NCI-H345 treated with DMSO at 0.1 percent for 48 hours (cell line): ENCODE measurements around the gene PLEKHA7.
A peak's percentile ranks its signal among the peaks of the same experiment; 100 is the strongest.

Experiments
- DNase-seq: peaks from one replicate; lab custom pipeline; 2025; ENCODE audit not compliant: unreplicated experiment; lab: John Stamatoyannopoulos, UW

The PLEKHA7 gene

DNA sequence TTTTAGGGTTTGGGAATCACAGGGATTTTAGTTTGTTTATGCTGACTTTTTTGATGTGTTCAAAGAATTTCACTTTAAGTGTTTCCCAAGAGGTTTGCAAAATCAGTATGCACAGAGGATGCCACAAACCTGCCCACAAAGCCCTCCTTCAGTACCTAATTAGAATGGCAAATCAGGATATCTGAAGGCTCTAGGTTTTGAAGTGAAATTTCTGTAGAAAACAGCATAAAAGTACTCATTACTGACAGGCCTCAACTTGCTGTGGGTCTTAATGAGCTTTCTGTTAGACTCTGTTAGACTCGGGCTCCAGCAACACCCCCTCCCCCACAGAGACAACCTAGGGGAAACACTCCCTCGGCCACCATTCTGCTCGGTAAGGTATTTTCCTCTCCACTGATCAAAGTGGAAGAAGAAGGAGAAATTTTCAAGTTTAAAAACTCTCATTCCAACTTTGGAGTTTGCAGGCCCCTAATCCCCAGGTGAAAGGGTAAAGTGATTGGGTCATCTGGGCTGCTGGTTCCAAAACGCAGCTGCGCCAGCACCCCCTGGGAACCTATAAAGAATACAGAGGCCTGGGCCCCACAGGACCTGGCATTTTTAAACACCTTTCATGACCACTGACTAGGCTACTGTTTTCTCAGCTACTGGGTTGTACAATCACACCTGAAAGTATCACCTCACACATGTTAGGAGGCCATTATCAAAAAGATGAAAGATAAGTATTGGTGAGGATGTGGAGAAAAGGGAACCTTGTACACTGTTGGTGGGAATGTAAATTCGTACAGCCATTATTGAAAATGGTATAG lies 67.5 kb downstream of the PLEKHA7 start:
- no peak for DNase-seq

DNA sequence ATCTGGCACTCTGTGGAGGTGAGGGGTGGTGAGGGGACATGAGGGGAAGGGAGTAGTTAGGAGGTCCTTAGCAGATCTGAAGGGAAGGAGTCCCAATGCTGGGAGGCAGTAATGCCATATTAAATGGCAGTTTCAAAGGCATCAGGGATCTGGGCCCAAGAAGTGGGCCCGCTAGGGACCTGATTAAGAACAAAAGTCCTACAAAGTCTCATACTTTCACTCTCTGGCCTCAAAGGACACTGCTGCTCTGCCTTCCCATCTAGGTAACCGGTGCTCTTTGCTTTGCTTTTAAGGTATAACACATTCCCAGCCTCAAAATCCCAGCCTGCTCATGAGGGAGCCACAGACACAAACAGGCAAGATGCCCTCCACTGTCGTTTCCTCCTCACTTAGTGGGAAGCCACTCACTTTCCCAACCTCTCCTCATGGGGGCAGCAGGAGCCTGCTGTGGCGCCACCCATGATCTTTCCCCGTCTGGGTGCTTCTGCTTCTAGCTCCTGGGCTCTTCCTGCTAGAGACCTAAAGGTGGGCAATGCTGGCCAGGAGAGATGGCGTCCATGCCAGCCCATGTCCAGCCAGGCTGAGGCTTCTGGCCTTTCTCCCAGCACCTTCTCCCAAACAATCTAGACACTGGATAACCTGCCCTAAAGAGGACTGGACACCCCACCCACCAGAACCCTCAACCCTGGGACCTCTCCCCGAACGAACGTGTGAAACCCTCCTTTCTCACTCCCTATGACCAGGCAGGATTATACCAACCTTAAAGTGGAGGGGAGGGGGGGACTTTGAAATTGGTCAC lies 68.3 kb downstream of the PLEKHA7 start:
- DNase-seq: peak; percentile 36

- DNase-seq: no peak
These were observed 71.3 kb downstream of the PLEKHA7 start for GRCh38 chr11:16942911-16943310.

GRCh38 chr11:16942342-16942741 lies 71.9 kb downstream of the PLEKHA7 start:
- no peak for DNase-seq

- DNase-seq: no peak
These were observed 72.3 kb downstream of the PLEKHA7 start for GRCh38 chr11:16941935-16942334.

- no peak for DNase-seq
These were observed 76.2 kb downstream of the PLEKHA7 start for GRCh38 chr11:16938061-16938460.

GRCh38 chr11:16936643-16937042 lies 77.6 kb downstream of the PLEKHA7 start:
- no peak for DNase-seq

DNA sequence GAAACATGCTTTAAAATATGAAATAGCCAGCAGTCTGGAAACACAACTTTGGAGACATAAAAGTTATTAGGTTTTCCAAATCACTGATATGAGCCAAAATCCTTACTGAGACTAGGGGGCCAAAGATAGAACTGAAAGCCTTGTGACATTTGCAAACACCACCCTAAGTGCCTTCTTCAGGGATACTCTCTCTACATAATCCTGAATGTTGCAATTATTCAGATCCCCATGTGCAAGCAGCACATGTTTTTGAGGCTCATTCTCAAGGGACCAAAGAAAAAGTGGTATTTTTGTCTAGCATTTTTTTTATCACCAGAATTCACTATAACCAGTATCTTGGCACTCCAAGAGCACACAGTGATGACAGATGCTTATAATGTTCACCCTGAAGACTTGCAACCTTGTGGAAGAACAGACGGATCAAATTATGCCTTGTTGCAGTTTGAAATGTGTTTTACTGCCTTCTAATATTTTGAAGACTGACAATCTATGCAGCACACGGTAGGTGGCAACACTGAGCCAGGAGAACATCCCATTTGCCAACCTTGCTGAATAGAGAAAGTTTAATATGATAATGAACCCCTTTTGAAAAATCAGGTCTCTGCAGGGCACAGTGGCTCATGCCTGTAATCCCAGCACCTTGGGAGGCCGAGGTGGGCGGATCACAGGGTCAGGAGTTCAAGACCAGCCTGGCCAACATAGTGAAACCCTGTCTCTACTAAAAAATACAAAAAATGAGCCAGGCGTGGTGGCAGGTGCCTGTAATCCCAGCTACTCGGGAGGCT lies 78.5 kb downstream of the PLEKHA7 start:
- DNase-seq: no peak

GRCh38 chr11:16933756-16934603 lies 80.2 kb downstream of the PLEKHA7 start:
- DNase-seq: no peak

- no peak for DNase-seq
These were observed 80.9 kb downstream of the PLEKHA7 start for GRCh38 chr11:16933291-16933690.

DNA sequence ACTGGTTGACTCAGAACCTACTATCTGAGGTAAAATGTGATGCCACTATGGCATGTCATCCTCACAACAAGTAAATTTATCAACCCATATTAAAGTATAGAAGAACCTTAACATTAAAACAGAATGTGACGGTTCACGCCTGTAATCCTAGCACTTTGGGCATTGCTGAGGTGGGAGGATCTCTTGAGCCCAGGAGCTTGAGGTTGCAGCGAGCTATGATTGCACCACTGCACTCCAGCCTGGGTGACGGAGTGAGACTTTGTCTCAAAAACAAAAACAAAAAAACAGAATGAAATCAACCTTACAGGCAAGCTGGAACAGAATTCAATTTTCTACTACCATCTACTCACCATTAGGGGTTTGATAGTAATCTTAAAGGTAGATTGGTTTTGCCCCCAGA lies 86.2 kb downstream of the PLEKHA7 start:
- no peak for DNase-seq

- DNase-seq: no peak
These were observed 87.2 kb downstream of the PLEKHA7 start for GRCh38 chr11:16926883-16927626.

- DNase-seq: no peak
These were observed 88.6 kb downstream of the PLEKHA7 start for GRCh38 chr11:16925561-16926065.

DNA sequence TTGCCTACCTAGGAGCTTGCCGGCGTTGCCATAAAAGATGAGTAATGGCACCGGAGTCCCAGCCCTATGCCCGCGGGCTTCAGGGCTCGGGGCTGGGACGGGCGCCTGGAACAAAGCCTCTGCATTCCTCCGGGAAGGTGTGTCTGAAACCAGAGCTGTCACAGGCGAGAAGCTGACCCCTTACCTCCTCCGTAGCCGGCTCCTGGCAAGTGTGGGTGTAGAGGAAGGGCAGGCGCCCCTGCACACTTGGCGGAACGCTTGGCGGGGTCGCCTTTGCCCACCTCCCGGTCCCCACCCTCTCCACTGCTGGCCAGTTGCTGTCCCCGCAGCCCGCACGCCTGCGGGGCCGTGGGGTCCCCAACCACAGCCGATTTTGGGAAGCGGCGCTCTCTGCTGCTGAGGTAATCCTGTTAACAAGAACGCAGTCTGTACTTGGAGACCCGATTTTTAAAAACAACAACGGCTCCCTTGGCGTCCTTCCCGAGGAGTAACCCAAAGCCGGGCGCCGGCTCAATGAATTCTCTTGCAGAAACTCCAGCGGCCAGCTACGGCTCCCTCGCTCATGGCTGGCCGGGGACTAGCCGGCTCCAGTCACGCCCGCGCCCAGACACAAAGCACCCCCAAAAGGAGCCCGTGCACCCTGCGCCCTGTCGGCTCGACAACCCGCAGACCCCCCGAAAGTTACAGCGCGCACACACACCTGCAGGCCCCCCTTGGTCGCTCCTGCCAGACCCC lies 89.2 kb downstream of the PLEKHA7 start:
- no peak for DNase-seq

DNA sequence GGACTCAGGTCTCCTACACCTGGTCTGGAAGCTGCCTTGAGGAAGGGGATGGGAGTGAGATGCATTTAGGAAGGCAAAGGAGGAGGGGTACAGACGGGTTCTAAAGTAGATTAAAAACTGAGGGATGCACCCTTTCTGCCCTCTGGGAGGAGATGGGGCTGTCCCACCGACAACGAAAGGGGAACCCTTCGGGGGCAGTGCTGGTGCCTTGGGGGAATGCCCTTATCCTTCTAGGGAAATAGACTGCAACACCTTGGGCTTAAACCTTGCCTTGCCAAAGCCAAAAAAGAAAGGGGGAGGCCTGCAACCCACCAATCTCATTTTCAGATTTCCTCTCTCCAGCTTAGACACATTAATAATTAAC lies 89.8 kb downstream of the PLEKHA7 start:
- DNase-seq: no peak

DNA sequence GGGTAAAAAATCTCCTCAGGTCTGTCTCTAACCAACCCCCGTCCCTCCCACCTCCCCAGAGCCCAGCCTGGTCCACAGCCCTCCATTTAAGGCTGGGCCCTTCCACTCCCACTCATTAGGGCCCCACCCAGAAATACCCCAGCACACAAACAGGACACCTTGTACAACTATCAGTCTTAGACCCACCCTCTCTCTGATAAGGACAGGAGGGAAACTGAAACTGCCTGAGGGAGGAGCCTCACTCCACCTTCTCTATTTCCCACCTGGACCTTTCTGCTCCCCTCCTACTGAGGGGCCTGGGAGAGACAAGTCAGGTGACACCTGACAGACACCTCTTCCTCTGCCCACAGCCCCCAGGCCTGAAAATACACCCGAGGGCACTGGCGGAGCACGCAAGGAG lies 90.2 kb downstream of the PLEKHA7 start:
- DNase-seq: no peak

DNA sequence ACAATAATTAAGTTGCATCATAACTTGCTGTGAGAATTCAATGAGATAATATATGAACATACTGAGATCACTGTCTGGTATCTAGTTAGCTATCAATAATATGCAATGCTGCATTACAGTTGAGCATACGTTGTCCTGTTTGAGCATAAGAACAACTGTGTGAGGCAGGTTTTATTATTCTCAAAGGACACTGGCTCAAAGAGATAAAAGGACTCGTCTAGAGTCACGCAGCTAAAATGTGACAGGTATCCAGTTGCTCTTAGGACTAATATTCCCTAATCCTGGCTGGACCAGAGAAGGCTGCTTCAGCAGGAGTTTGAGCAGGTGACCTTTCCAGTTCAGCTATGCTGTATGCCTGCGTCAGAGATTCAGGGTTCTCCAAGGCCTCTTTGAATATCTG lies 92.5 kb downstream of the PLEKHA7 start:
- DNase-seq: no peak

- no peak for DNase-seq
These were observed 93.2 kb downstream of the PLEKHA7 start for GRCh38 chr11:16921019-16921418.

DNA sequence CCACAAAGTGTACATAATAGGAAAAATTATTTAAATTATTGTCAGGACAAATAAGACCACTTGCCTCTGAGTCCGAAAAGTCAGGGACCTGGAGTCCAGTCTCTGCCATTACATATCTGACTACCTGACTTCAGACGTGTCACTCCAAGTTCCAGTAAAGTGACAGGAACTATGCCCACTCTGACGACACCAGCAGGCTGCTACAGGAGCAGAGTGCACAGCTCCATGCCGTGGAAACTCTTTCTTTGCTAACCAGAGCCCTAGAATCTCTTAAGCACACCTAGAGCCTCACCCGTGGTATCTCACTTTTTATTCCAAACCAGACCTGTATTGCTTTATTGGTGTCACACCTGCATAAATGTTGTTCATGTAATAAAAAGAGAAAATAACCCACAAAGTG lies 93.7 kb downstream of the PLEKHA7 start:
- DNase-seq: no peak
